B cell (primary cell): ENCODE results near the gene UBE2B. TPM values are rescaled to one million over a fixed set of nuclear protein-coding genes. Genes with fewer than 3 reads are reported as not detected.
"Not testable (repeated sequence)": the region's sequence is repeated elsewhere in the genome, so short reads cannot be mapped to it uniquely, and the experiment has no call there.

Experiments used
- ATAC-seq: fragments of 200-7000 bp; cut with Tn5 transposase; one replicate; pipeline ENCODE4 v1.10.0; 2021; ENCODE audit warnings: low read depth, mild to moderate bottlenecking, moderate number of reproducible peaks, moderate library complexity
- CTCF ChIA-PET: fragments of 350-600 bp; sonication (Branson Sonifier 250); formaldehyde crosslinking; loops from one replicate; lab custom pipeline; 2021; ENCODE audit warnings: antibody characterized with exemption, inconsistent platforms; lab: Charles Lee
- POLR2A ChIA-PET: fragments of 350-600 bp; sonication (Branson Sonifier 250); formaldehyde crosslinking; loops from one replicate; lab custom pipeline; 2021; ENCODE audit warnings: antibody characterized with exemption; lab: Charles Lee
- DNase-seq: peaks from one replicate; pipeline ENCODE4 v3.0.0; 2013
- H2AFZ ChIP-seq: 2 replicates; pipeline ENCODE4 v1.6.1; 2012; ENCODE audit warnings: mild to moderate bottlenecking, low read depth, low read length; ENCODE audit not compliant: insufficient read depth, poor library complexity, severe bottlenecking
- H3K27ac ChIP-seq, 2 donors: 1 replicate in 1 of 2; 2 replicates in 1 of 2; pipeline ENCODE4 v1.5.1; 2012 to 2013; ENCODE audit warnings: low read length in 2 of 2, mild to moderate bottlenecking in 2 of 2, moderate library complexity in 1 of 2
- H3K27me3 ChIP-seq, 4 experiments: fragments of 200-600 bp in 1 of 4; sonication (generic) in 1 of 4; replicated peaks in 1 of 4; 1 replicate in 2 of 4; 2 replicates in 2 of 4; pipeline versions ENCODE4 v1.6.1 to v1.7.0; 2013 to 2016; ENCODE audit warnings: low read length in 3 of 4, mild to moderate bottlenecking in 2 of 4, mixed read lengths in 1 of 4, moderate library complexity in 1 of 4; ENCODE audit not compliant: insufficient read depth in 4 of 4, control insufficient read depth in 3 of 4; ENCODE audit errors: control extremely low read depth in 1 of 4
- H3K36me3 ChIP-seq, 2 experiments: replicated peaks in 1 of 2; 1 replicate in 1 of 2; 2 replicates in 1 of 2; pipeline versions ENCODE4 v1.6.1 to v1.7.1; 2013; ENCODE audit warnings: low read length in 1 of 2; ENCODE audit not compliant: insufficient read depth in 2 of 2, control insufficient read depth in 1 of 2; ENCODE audit errors: control extremely low read depth in 1 of 2, extremely low read depth in 1 of 2
- H3K4me1 ChIP-seq, 2 donors: fragments of 200-600 bp in 1 of 2; sonication (generic) in 1 of 2; 1 replicate in 1 of 2; 2 replicates in 1 of 2; pipeline versions ENCODE4 v1.5.1 to v1.6.1; 2013 to 2017; ENCODE audit warnings: low read length in 2 of 2; ENCODE audit not compliant: control insufficient read depth in 2 of 2, insufficient read depth in 2 of 2
- H3K4me2 ChIP-seq: replicated peaks from 2 replicates; pipeline ENCODE3; 2012; ENCODE audit warnings: mild to moderate bottlenecking, low read depth, low read length; ENCODE audit not compliant: poor library complexity, severe bottlenecking
- H3K4me3 ChIP-seq, 5 experiments: fragments of 200-600 bp in 1 of 5; sonication (generic) in 1 of 5; 1 replicate in 3 of 5; 2 replicates in 2 of 5; pipeline versions ENCODE4 v1.5.1 to v1.7.0; 2011 to 2016; ENCODE audit warnings: low read length in 4 of 5, mild to moderate bottlenecking in 4 of 5, low read depth in 2 of 5, control low read depth in 1 of 5, moderate library complexity in 1 of 5; ENCODE audit not compliant: insufficient read depth in 1 of 5; ENCODE audit errors: control extremely low read depth in 1 of 5, extremely low read depth in 1 of 5
- H3K79me2 ChIP-seq: fragments of 200-600 bp; sonication (generic); one replicate; pipeline ENCODE4 v1.6.0; 2016; ENCODE audit warnings: low read length; ENCODE audit not compliant: control insufficient read depth, insufficient read depth
- H3K9ac ChIP-seq: fragments of 200-600 bp; sonication (generic); 2 replicates; pipeline ENCODE4 v1.6.1; 2017; ENCODE audit warnings: mild to moderate bottlenecking, low read length, moderate library complexity
- H3K9me3 ChIP-seq, 3 donors: one replicate each; pipeline versions ENCODE4 v1.6.1 to v1.7.1; 2013; ENCODE audit warnings: low read length in 2 of 3; ENCODE audit not compliant: control insufficient read depth in 2 of 3, insufficient read depth in 1 of 3; ENCODE audit errors: control extremely low read depth in 1 of 3
- H4K20me1 ChIP-seq: 2 replicates; pipeline ENCODE4 v1.6.0; 2012; ENCODE audit warnings: mild to moderate bottlenecking, low read length; ENCODE audit not compliant: insufficient read depth, control insufficient read depth, poor library complexity, severe bottlenecking
- H3K27ac Mint-ChIP-seq: one replicate; pipeline ENCODE4 v1.8.0; 2021; ENCODE audit warnings: mixed read lengths
- H3K27me3 Mint-ChIP-seq: one replicate; pipeline ENCODE4 v1.8.0; 2021; ENCODE audit warnings: mixed read lengths
- H3K4me1 Mint-ChIP-seq: one replicate; pipeline ENCODE4 v1.8.0; 2021; ENCODE audit warnings: mixed read lengths
- H3K4me3 Mint-ChIP-seq: one replicate; pipeline ENCODE4 v1.8.0; 2021; ENCODE audit warnings: mixed read lengths
- H3K9me3 Mint-ChIP-seq: one replicate; pipeline ENCODE4 v1.8.0; 2022; ENCODE audit warnings: mixed read lengths; ENCODE audit not compliant: insufficient read depth
- CTCF ChIP-seq: fragments of 200-600 bp; IDR thresholded peaks from one replicate; pipeline ENCODE4 v1.8.0; 2022; ENCODE audit warnings: antibody characterized with exemption, mild to moderate bottlenecking
- EZH2 ChIP-seq: IDR thresholded peaks from 2 replicates; pipeline ENCODE4 v1.6.1; 2012; ENCODE audit warnings: borderline replicate concordance, low read depth, mild to moderate bottlenecking, moderate library complexity, low read length; ENCODE audit not compliant: insufficient read depth, poor library complexity, severe bottlenecking
- WGBS: methylation state at CpG from one replicate; pipeline ENCODE4 v1.1.5; 2013; ENCODE audit warnings: missing lambda C conversion rate; ENCODE audit not compliant: insufficient coverage; 5-methylcytosine and 5-hydroxymethylcytosine counted together
- intact Hi-C: fragments of 100-400 bp; cut with micrococcal nuclease; formaldehyde crosslinking; loops from one replicate; pipeline ENCODE4 v1.10.0; 2022
- polyA plus RNA-seq: library from polyadenylated mRNA; depleted of rRNA; stranded (reverse); fragments of >200 nt; gene quantifications from 2 replicates; pipeline ENCODE4 v1.2.3, GENCODE V29; 2012
- total RNA-seq, 2 donors: library from RNA; stranded (reverse); fragments of 120-200 nt in 1 of 2; gene quantifications; 1 replicate in 1 of 2; 2 replicates in 1 of 2; pipeline versions ENCODE4 v1.2.3 to v1.2.4, GENCODE V29; 2013 to 2022

The UBE2B gene
- total and polyA plus RNA-seq, 2 donors (not counting 1 experiment from before 2014, with no cell fraction given), result 23.0 to 106 TPM

- Histone ChIP-seq H3K9ac (no peak overlapping the region), H3K4me3 (no peak overlapping the region), H3K27me3 (no peaks in the 10 kb centered on the region), H3K79me2 (peaks cover 65% of the 10 kb centered on the region), H3K4me2 (no peak overlapping the region), H3K36me3 (peaks cover 0 to 22% of the 10 kb centered on the region in 2 experiments), H4K20me1 (peaks cover 32% of the 10 kb centered on the region), H2AFZ (no peak overlapping the region), H3K4me1 (peaks cover 18 to 20% of the 10 kb centered on the region in 2 donors), H3K9me3 (no peaks in the 10 kb centered on the region), H3K27ac (no peak overlapping the region)
- ChIA-PET POLR2A (no interaction called here), CTCF (interaction anchor here (1.8 kb wide), 1 partner anchor 204 kb away, joined by 4 read pairs; no protein-coding TSS in a partner anchor)
- DNase-seq (no peak), ATAC-seq (no peak)
- 90% methylated on average over 2 of the region's 3 CpGs for WGBS
- intact Hi-C loops, result loop anchor here (5.0 kb wide), 2 partner anchors 72 to 168 kb away; no protein-coding TSS in a partner anchor
- Mint-ChIP-seq H3K27me3 (no peaks in the 10 kb centered on the region), H3K4me1 (peaks cover 39% of the 10 kb centered on the region), H3K9me3 (no peaks in the 10 kb centered on the region), H3K27ac (no peak overlapping the region), H3K4me3 (peak overlapping the region; percentile 26)
- TF ChIP-seq CTCF (no peak), EZH2 (no peak)
Observed at GRCh38 chr5:134374232-134374631, 2.9 kb downstream of the UBE2B start.

GRCh38 chr5:134380346-134380745 lies 9.0 kb downstream of the UBE2B start:
- ChIA-PET POLR2A (interaction anchor here (1.6 kb wide), 1 partner anchor 8 kb away, joined by 6 read pairs; the partner anchor contains the start of gene UBE2B), CTCF (interaction anchor here (1.2 kb wide), 1 partner anchor 8 kb away, joined by 3 read pairs; no protein-coding TSS in a partner anchor)
- H2AFZ ChIP-seq, result no peak overlapping the region
- Mint-ChIP-seq H3K9me3 (no peaks in the 10 kb centered on the region), H3K4me1 (peaks cover 9% of the 10 kb centered on the region), H3K4me3 (no peak overlapping the region), H3K27ac (no peak overlapping the region), H3K27me3 (no peaks in the 10 kb centered on the region)
- TF ChIP-seq EZH2 (no peak), CTCF (no peak)
- no peaks in the 10 kb centered on the region for H3K27me3 ChIP-seq
- no peak overlapping the region for H3K4me3 ChIP-seq
- no peak for ATAC-seq
- WGBS, result no CpG with 5 or more reads among the region's 5 CpGs
- H3K36me3 ChIP-seq, result peaks cover 3 to 61% of the 10 kb centered on the region in 2 experiments
- H3K4me2 ChIP-seq, result no peak overlapping the region
- peaks cover 35% of the 10 kb centered on the region for H4K20me1 ChIP-seq
- peaks cover 0 to 3% of the 10 kb centered on the region in 2 donors for H3K4me1 ChIP-seq
- H3K27ac ChIP-seq, result no peak overlapping the region
- intact Hi-C loops, result no loop called here
- peaks cover 31% of the 10 kb centered on the region for H3K79me2 ChIP-seq
- DNase-seq, result no peak
- H3K9ac ChIP-seq, result no peak overlapping the region
- H3K9me3 ChIP-seq, result no peaks in the 10 kb centered on the region

- CTCF ChIA-PET, H3K27ac Mint-ChIP-seq, H3K9ac ChIP-seq, H2AFZ ChIP-seq, H3K4me3 ChIP-seq, H3K9me3 Mint-ChIP-seq, POLR2A ChIA-PET, H3K4me2 ChIP-seq, H3K27me3 Mint-ChIP-seq, H3K4me1 ChIP-seq, DNase-seq, intact Hi-C loops, H3K27ac ChIP-seq, H3K27me3 ChIP-seq, ATAC-seq, H3K4me3 Mint-ChIP-seq, H3K9me3 ChIP-seq, H3K4me1 Mint-ChIP-seq: not testable (repeated sequence)
- peaks cover 28% of the 10 kb centered on the region for H4K20me1 ChIP-seq
- 100% methylated on average over 1 of the region's 2 CpGs for WGBS
- H3K36me3 ChIP-seq, result peaks cover 5 to 59% of the 10 kb centered on the region in 2 experiments
- peaks cover 18% of the 10 kb centered on the region for H3K79me2 ChIP-seq
Observed at GRCh38 chr5:134382204-134382603, 10.8 kb downstream of the UBE2B start.
